ENCODE data around the gene PTPRD.
"Not testable (repeated sequence)": the region's sequence is repeated elsewhere in the genome, so short reads cannot be mapped to it uniquely, and the experiment has no call there.

The PTPRD gene

GRCh38 chr9:9326749-9327148 is 1286.1 kb downstream of the PTPRD start:
- no peak for DNase-seq (ENCODE audit: low spot score)

DNA sequence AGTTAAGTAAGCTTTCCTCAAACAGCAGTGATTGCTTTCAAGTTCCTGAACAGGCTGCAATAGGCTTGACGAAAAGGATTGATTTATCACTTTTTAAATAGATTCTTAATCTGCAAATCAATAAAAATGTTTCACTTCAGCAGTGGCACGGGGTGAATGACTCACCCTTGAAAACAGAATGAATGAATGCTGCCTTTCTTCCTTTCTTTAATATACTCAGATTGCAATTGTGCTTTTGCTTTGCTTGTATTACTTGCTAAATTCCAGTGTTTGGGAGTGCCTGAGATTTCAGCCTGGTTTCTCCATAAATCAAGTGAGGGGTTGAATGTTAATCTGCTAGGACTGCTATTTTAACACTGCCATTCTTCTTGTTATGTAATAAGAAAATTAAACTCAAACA is 1293.8 kb downstream of the PTPRD start:
- DNase-seq (ENCODE audit: low spot score), result no peak

DNA sequence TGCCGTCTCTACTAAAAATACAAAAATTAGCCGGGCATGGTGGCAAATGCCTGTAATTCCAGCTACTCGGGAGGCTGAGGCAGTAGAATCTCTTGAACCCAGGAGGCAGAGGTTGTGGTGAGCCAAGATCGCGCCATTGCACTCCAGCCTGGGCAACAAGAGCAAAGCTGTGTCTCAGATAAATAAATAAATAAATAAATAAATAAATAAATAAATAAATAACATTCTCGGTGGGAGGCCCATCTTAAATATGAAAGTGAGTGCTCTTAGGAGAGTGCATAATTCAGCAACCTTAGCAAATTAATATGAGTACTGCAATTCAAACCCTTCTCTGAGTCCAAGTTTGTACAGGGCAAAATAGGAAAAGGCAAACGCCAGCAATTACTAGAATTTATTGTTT is 1302.1 kb downstream of the PTPRD start:
- not testable (repeated sequence) for DNase-seq (ENCODE audit: low spot score)

GRCh38 chr9:9305600-9305999 is 1307.2 kb downstream of the PTPRD start:
- DNase-seq (ENCODE audit: low spot score), result no peak

DNA sequence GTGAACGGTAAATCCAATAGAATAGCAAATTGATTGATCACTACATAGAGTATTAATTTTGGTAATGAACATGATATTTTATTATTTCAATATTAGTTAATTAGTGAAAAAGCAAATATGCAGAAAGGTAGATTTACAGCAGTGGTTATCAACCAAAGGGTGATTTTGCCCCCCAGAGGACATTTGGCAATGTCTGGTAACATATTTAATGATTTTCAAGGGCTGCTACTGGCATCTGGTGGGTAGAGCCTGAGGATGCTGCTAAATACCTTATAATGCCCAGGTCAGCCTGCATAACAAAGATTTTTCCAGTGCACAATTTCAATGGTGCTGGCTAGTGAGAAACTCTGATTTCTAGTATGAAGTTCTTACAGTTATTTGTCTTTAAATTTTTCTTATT is 1313.7 kb downstream of the PTPRD start:
- DNase-seq (ENCODE audit: low spot score), result no peak

GRCh38 chr9:9286001-9286400 is 1326.8 kb downstream of the PTPRD start:
- DNase-seq (ENCODE audit: low spot score), result no peak

- no peak for DNase-seq (ENCODE audit: low spot score)
These were observed 1328.6 kb downstream of the PTPRD start for GRCh38 chr9:9284201-9284600.

- no peak for DNase-seq (ENCODE audit: low spot score)
These were observed 1329.4 kb downstream of the PTPRD start for GRCh38 chr9:9283159-9283986.

GRCh38 chr9:9275601-9276000 is 1337.2 kb downstream of the PTPRD start:
- no peak for DNase-seq (ENCODE audit: low spot score)

DNA sequence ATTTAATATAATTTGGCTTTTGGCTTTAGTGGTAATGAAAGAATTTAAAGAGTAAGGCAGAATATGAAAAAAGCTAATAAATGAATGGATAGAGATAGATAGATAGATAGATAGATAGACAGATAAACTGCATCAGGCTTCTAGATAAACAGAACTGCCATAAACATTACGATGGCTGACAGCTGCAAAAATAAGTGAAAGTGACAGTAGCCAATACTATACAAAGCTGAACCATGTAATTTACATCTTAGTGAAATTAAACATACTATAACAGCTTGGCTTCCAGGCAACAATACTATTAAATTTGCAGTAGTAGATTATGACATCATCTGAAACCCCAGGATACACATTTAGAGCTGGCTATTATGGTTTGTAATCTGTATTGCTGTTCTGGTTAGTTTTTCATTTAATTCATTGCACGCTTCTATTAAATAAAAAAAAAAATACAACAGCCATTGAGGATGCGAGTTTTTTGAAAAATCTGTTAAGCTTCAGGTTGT is 1354.8 kb downstream of the PTPRD start:
- DNase-seq (ENCODE audit: low spot score), result no peak

GRCh38 chr9:9246726-9247125 is 1366.1 kb downstream of the PTPRD start:
- DNase-seq (ENCODE audit: low spot score), result no peak

DNA sequence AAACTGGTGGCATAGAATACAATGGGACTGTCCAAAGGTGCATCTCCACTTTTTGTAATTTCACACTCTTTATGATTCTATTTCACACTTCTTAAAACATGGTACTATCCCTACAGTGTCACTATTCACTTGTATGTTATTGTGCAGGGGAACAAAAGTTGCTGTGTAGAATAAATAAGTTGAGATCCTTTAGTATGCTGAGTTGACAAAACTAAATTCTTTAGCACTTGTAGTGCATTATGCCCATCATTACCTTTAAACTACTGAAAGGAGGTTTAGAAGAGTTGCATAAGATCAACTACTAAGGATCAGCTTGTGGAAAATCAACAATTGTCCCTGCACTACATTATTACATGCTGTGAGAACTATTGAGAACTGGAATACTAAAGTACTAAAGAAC is 1380.9 kb downstream of the PTPRD start:
- no peak for DNase-seq (ENCODE audit: low spot score)

DNA sequence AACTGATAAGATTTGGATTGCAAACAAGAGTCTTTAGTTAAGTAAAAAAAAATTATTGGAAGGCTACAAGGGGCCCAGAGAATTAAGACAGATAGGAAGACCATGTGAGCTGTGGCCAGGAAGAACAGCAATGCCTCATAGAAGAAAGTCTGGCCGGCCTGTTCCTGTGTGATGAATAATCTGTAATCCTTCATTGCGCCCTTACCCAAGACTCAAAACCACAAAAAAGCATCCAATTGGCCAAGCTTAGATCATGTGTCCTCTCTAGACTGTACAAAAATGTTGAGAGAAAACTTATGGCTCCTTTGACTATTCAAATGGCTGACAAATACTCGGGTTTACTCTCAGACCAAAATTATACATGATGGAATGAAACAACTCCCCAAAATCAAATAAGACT is 1383.5 kb downstream of the PTPRD start:
- DNase-seq (ENCODE audit: low spot score), result no peak

GRCh38 chr9:9223175-9223574 is 1389.6 kb downstream of the PTPRD start:
- DNase-seq (ENCODE audit: low spot score), result no peak

- DNase-seq (ENCODE audit: low spot score), result no peak
These were observed 1390.1 kb downstream of the PTPRD start for GRCh38 chr9:9222730-9223129.

GRCh38 chr9:9216934-9217333 is 1395.9 kb downstream of the PTPRD start:
- no peak for DNase-seq (ENCODE audit: low spot score)

GRCh38 chr9:9215050-9215449 is 1397.8 kb downstream of the PTPRD start:
- DNase-seq (ENCODE audit: low spot score), result no peak

- DNase-seq (ENCODE audit: low spot score), result no peak
These were observed 1398.7 kb downstream of the PTPRD start for GRCh38 chr9:9214066-9214465.

DNA sequence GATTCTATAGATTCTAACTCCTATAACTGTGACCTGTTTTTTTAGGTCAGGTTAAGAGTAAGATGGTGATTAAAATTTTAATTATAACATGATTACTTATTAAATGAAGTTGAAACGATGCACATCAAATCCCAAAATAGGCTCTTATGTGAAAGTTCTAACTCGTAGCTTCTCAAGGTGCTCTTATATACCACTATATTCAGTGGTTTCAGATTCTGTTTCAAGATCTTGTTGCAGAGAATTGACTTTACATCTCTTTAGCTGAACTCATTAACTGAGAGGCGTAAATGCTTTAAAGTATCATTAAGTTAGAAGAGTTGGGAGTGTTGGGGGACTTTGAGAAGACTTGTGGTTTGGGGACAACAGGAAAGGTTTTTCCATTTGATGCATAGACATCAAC is 1399.8 kb downstream of the PTPRD start:
- DNase-seq (ENCODE audit: low spot score), result no peak

DNA sequence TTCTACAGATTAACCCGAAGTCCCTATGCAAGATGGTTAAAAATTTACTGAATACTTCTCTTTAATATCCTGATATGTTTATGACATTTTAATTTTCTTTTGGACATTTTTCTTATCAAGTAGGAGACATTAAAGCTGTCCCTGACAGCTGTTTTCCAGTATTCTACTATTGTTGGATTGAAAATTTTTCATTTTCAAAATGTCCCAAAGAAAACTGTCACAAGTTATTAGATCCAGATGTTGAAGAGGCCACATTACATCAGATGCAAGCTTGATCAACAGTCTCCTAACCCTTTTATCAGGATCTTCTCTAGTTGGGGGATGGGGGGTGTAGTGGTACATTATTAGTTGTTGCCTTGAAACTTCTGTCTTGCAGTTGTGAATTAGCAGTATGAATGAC is 1410.5 kb downstream of the PTPRD start:
- no peak for DNase-seq (ENCODE audit: low spot score)

GRCh38 chr9:9186086-9186485 is 1426.7 kb downstream of the PTPRD start:
- DNase-seq (ENCODE audit: low spot score), result no peak

DNA sequence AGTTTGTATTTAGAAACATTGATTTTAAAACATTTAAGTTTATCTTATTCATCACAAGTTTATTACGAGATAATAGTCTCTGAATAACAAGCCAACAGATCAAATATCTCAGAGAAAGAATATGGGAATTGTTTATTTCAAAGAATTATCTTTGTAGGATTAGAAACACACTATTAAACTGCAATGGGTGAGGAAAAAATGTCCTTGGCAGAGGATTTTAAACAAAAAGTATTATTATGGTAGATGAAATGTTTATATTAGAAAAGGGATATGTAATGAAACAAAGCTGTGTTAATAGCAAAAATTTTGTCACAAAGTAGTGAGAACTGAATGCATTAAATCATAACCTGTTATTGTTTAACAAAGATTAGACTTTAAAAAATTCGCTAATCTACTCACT is 1430.4 kb downstream of the PTPRD start:
- no peak for DNase-seq (ENCODE audit: low spot score)

DNA sequence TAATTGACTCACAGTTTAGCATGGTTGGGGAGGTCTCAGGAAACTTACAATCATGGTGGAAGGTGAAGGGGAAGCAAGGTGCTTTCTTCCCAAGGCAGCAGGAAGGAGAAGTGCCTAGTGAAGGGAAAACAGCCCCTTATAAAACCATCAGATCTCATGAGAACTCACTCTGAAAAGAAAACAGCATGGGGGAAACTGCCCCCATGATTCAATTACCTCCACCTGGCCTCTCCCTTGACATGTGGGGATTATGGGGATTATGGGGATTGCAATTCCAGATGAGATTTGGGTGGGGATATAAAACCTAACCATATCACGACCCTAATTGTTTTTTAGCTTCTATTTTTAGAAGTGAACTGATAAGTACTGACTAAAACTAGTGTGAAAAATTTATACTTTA is 1435.7 kb downstream of the PTPRD start:
- DNase-seq (ENCODE audit: low spot score), result no peak

- no peak for DNase-seq (ENCODE audit: low spot score)
These were observed 1438.4 kb downstream of the PTPRD start for GRCh38 chr9:9174358-9174757.

Data from CD4-positive, alpha-beta T cell treated with Interleukin-6 at 100 ng/mL for 8 hours (primary cell).